ENCODE measurements around the gene BYSL. TPM values are rescaled to one million over a fixed set of nuclear protein-coding genes. Genes with fewer than 3 reads are reported as not detected.

BYSL gene
- polyA plus RNA-seq (2011; rRNA removed) = 28.8 and 38.7 TPM in 2 replicates
- polyA plus RNA-seq (2012; cell fraction: cytosol; rRNA removed) = 51.6 and 57.2 TPM in 2 replicates
- 60.1 and 67.8 TPM in 2 replicates for polyA plus RNA-seq (2012; cell fraction: nucleus; rRNA removed)
- 60.9 to 66.9 TPM (median 61.8 TPM) in 3 replicates for polyA plus RNA-seq (2017; fragmentation: RNase III; extraction: RNeasy Plus Mini Kit Qiagen cat#74134 plus additional on column Dnase treatment)
- polyA minus RNA-seq (2011; rRNA and poly(A)+ RNA removed) = 40.0 and 41.5 TPM in 2 replicates

- POLR2A ChIA-PET = interaction anchor here (0.6 to 1.6 kb wide), 13 partner anchors 9 to 288 kb away, joined by 3 to 18 read pairs (median 5); partner anchors contain the start of genes CCND3, TOMM6 and USP49
- WGBS (ENCODE audit: missing lambda C conversion rate) = 1% methylated on average over 21 of the region's 55 CpGs
- no peaks in the 10 kb centered on the region for H3K9me3 ChIP-seq
- TF ChIP-seq CEBPB (IDR thresholded peaks at IDR 0.05) (peak in 1 of 2 experiments; percentile 73; a peak in 2 of 4 replicates), JUN (IDR thresholded peaks at IDR 0.05) (peak; percentile 37 to 51; a peak in 4 of 5 replicates), TP53 (CRISPR knock-in tag; IDR thresholded peaks at IDR 0.05) (0 out of 2 replicates have a peak, but pooled peaks have one; percentile 30), POLR2A (IDR thresholded peaks at IDR 0.05; ENCODE audit: low read length) (no peak; the same call in 1 of the 2 replicates), RFX5 (IDR thresholded peaks at IDR 0.05) (peak; percentile 22; the same call in 1 of the 2 replicates), CTCF (IDR thresholded peaks at IDR 0.05) (peak; percentile 81), E2F6 (IDR thresholded peaks at IDR 0.05; ENCODE audit: borderline replicate concordance, low read depth) (peak; percentile 60; the same call in 1 of the 2 replicates), SMC3 (IDR thresholded peaks at IDR 0.05) (peak; percentile 6; the same call in 1 of the 3 replicates), KDM5A (IDR thresholded peaks at IDR 0.05) (peak; percentile 75), MYC (IDR thresholded peaks at IDR 0.05; ENCODE audit: borderline replicate concordance, low read length) (peak; percentile 89), MAX (IDR thresholded peaks at IDR 0.05) (peak; percentile 96), RARB (CRISPR knock-in tag; IDR thresholded peaks at IDR 0.05) (no peak), PHF8 (IDR thresholded peaks at IDR 0.05; ENCODE audit: borderline replicate concordance, low read depth) (peak; percentile 82), ELK1 (IDR thresholded peaks at IDR 0.05; ENCODE audit: low read depth, low read length) (no peak), HMGXB4 (CRISPR knock-in tag; IDR thresholded peaks at IDR 0.05; ENCODE audit: borderline replicate concordance) (peak; percentile 64; the same call in 1 of the 2 replicates), ESRRA (IDR thresholded peaks at IDR 0.05; ENCODE audit: borderline replicate concordance, low read length) (no peak)
- ATAC-seq = peak; percentile 88 to 94
- peak within 1 kb of the TSS; percentile 86 for H3K4me2 ChIP-seq
- peak; percentile 86 to 97 for DNase-seq (ENCODE audit: low read depth in 1 of 2, low spot score in 1 of 2)
- CTCF ChIA-PET = interaction anchor here (0.6 to 12.6 kb wide), 29 partner anchors 9 to 134 kb away, joined by 3 to 189 read pairs (median 4); partner anchors contain the start of genes CCND3, TAF8, TOMM6 and USP49
- H3K4me3 ChIP-seq = peak within 1 kb of the TSS; percentile 80
- peaks cover 49% of the 10 kb centered on the region for H3K4me1 ChIP-seq
- H3K27ac ChIP-seq = peak within 1 kb of the TSS; percentile 99
- FAIRE-seq = no peak
Measured at GRCh38 chr6:41920921-41921711, at the start of gene BYSL, which contains the start of gene MED20. Gene BYSL (plus strand): TSS chr6:41921499. CDS start chr6:41921563, 64 bp downstream. Gene MED20 (minus strand): TSS chr6:41921139. CDS start chr6:41921018, 121 bp downstream.

GRCh38 chr6:41871691-41872090 lies 49.6 kb upstream of the BYSL start:
- POLR2A ChIA-PET = no interaction called here
- ATAC-seq = no peak
- WGBS (ENCODE audit: missing lambda C conversion rate) = 93% methylated on average over 2 of the region's 2 CpGs
- Histone ChIP-seq H3K4me2 (no peak overlapping the region), H3K9me3 (no peaks in the 10 kb centered on the region), H3K27ac (no peak overlapping the region), H3K4me1 (no peaks in the 10 kb centered on the region), H3K4me3 (no peak overlapping the region)
- FAIRE-seq = no peak
- DNase-seq (ENCODE audit: low read depth in 1 of 2, low spot score in 1 of 2) = no peak
- CTCF ChIA-PET = interaction anchor here (1.6 kb wide), 1 partner anchor 84 kb away, joined by 4 read pairs; the partner anchor contains the start of gene TOMM6
- TF ChIP-seq TFCP2L1 (CRISPR knock-in tag; IDR thresholded peaks at IDR 0.05) = no peak
- no peak for TF ChIP-seq PHF8 (IDR thresholded peaks at IDR 0.05; ENCODE audit: borderline replicate concordance, low read depth)
- TF ChIP-seq HES2 (IDR thresholded peaks at IDR 0.05) = no peak
- TF ChIP-seq REST (IDR thresholded peaks at IDR 0.05) = no peak
- TF ChIP-seq KDM5A (IDR thresholded peaks at IDR 0.05) = no peak
- no peak for TF ChIP-seq SREBF2 (IDR thresholded peaks at IDR 0.05)
- no peak for TF ChIP-seq RCOR1 (IDR thresholded peaks at IDR 0.05; ENCODE audit: low read depth, low read length)
- no peak for TF ChIP-seq NR3C1 (IDR thresholded peaks at IDR 0.05)
- no peak for TF ChIP-seq HOXB5 (CRISPR knock-in tag; IDR thresholded peaks at IDR 0.05)
- no peak for TF ChIP-seq HOXB13 (CRISPR knock-in tag; IDR thresholded peaks at IDR 0.05; ENCODE audit: low read depth)
- TF ChIP-seq EHF (CRISPR knock-in tag; IDR thresholded peaks at IDR 0.05) = no peak
